Measurements from ENCODE around the gene PVALB.

Gene PVALB

DNA sequence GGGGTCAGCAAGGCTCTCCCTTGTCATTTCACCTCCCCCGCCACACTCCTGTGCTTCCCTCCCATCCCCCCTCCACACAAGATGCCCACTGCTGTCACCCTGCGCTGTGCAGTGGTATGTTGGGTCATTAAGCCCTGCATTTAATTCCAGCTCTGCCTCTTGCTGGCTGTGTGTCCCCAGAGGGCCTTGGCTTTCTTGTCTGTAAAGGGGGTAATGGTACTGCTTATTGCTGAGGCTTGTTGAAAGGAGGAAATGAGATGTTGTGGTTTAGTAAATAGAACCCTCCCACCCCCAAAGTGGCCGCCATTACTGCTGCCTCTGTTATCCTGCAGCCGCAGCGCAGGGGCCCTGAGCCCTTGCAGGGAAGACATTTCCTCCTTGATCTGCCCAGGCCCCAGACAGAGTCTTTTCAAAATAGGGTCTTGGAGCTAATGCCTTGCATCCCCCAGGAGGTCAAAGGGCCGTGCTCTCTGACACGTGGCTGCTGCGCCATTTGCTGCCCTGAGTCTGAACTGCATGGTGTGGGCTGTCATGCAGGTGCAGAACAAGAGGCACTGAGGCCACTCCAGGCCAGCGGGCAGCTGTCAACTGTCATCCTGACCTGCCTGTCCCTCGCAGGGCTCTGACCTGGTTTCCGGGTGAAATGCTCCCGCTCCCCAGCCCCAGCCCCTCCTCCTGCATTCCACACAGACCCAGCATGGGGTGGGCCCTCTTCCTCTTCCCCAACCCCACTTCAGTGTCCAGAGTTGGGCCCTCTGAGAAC lies 18.7 kb downstream of the PVALB start:
- Histone ChIP-seq H3K27ac (ENCODE audit: low read depth in 2 of 2, low read length in 2 of 2) (no peak overlapping the region), H3K36me3 (ENCODE audit: control insufficient read depth in 2 of 2, insufficient read depth in 2 of 2, low read length in 2 of 2) (no peaks in the 10 kb centered on the region), H3K4me1 (ENCODE audit: control insufficient read depth in 2 of 2, insufficient read depth in 2 of 2, low read length in 2 of 2) (no peaks in the 10 kb centered on the region), H3K9me3 (ENCODE audit: control insufficient read depth in 2 of 2, low read length in 2 of 2) (no peaks in the 10 kb centered on the region), H3K4me3 (ENCODE audit: low read length in 2 of 2) (no peak overlapping the region), H3K9ac (ENCODE audit: low read depth in 1 of 2, low read length in 2 of 2) (no peak overlapping the region), H3K27me3 (ENCODE audit: control insufficient read depth in 2 of 2, insufficient read depth in 2 of 2, low read length in 2 of 2) (peaks cover 2 to 7% of the 10 kb centered on the region in 2 donors)

DNA sequence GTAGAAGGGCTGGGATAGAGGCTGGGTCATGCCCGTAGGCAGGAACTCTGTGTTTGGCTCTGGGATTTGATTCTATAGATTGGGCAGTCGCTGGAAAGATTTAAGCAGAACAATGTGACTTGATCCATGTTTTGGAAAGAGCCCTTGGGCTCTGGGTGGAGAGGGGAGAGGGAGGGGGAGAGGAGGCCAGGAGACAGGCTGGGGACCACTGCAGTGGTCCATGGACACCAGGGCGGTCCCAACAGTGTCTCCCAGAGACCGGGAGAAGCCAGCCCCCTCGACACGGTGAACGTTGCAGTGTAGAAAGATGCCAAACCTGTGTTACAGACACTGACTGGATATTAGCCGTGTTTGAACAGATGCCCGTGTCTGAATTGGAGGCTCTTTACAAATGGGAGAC lies 19.5 kb downstream of the PVALB start:
- H3K27me3 ChIP-seq (ENCODE audit: control insufficient read depth in 2 of 2, insufficient read depth in 2 of 2, low read length in 2 of 2), result peaks cover 2 to 4% of the 10 kb centered on the region in 2 donors

GRCh38 chr22:36796552-36797175 lies 20.2 kb downstream of the PVALB start:
- Histone ChIP-seq H3K9me3 (ENCODE audit: control insufficient read depth in 2 of 2, low read length in 2 of 2) (no peaks in the 10 kb centered on the region), H3K4me1 (ENCODE audit: control insufficient read depth in 2 of 2, insufficient read depth in 2 of 2, low read length in 2 of 2) (no peaks in the 10 kb centered on the region), H3K36me3 (ENCODE audit: control insufficient read depth in 2 of 2, insufficient read depth in 2 of 2, low read length in 2 of 2) (no peaks in the 10 kb centered on the region), H3K4me3 (ENCODE audit: low read length in 2 of 2) (no peak overlapping the region), H3K9ac (ENCODE audit: low read depth in 1 of 2, low read length in 2 of 2) (no peak overlapping the region), H3K27ac (ENCODE audit: low read depth in 2 of 2, low read length in 2 of 2) (no peak overlapping the region), H3K27me3 (ENCODE audit: control insufficient read depth in 2 of 2, insufficient read depth in 2 of 2, low read length in 2 of 2) (peaks cover 2 to 4% of the 10 kb centered on the region in 2 donors)

More for the DNA sequence above, 19.5 kb downstream of the PVALB start:
- no peaks in the 10 kb centered on the region for H3K4me1 ChIP-seq (ENCODE audit: control insufficient read depth in 2 of 2, insufficient read depth in 2 of 2, low read length in 2 of 2)
- no peak overlapping the region for H3K27ac ChIP-seq (ENCODE audit: low read depth in 2 of 2, low read length in 2 of 2)
- no peaks in the 10 kb centered on the region for H3K36me3 ChIP-seq (ENCODE audit: control insufficient read depth in 2 of 2, insufficient read depth in 2 of 2, low read length in 2 of 2)
- no peaks in the 10 kb centered on the region for H3K9me3 ChIP-seq (ENCODE audit: control insufficient read depth in 2 of 2, low read length in 2 of 2)
- no peak overlapping the region for H3K4me3 ChIP-seq (ENCODE audit: low read length in 2 of 2)
- H3K9ac ChIP-seq (ENCODE audit: low read depth in 1 of 2, low read length in 2 of 2), result no peak overlapping the region

- H3K9me3 ChIP-seq (ENCODE audit: control insufficient read depth in 2 of 2, low read length in 2 of 2), result no peaks in the 10 kb centered on the region
- no peak overlapping the region for H3K9ac ChIP-seq (ENCODE audit: low read depth in 1 of 2, low read length in 2 of 2)
- no peak overlapping the region for H3K27ac ChIP-seq (ENCODE audit: low read depth in 2 of 2, low read length in 2 of 2)
- no peaks in the 10 kb centered on the region for H3K4me1 ChIP-seq (ENCODE audit: control insufficient read depth in 2 of 2, insufficient read depth in 2 of 2, low read length in 2 of 2)
- H3K27me3 ChIP-seq (ENCODE audit: control insufficient read depth in 2 of 2, insufficient read depth in 2 of 2, low read length in 2 of 2), result peaks cover 3 to 12% of the 10 kb centered on the region in 2 donors
- no peak overlapping the region for H3K4me3 ChIP-seq (ENCODE audit: low read length in 2 of 2)
- no peaks in the 10 kb centered on the region for H3K36me3 ChIP-seq (ENCODE audit: control insufficient read depth in 2 of 2, insufficient read depth in 2 of 2, low read length in 2 of 2)
Observed at GRCh38 chr22:36795633-36796032, 21.2 kb downstream of the PVALB start.

DNA sequence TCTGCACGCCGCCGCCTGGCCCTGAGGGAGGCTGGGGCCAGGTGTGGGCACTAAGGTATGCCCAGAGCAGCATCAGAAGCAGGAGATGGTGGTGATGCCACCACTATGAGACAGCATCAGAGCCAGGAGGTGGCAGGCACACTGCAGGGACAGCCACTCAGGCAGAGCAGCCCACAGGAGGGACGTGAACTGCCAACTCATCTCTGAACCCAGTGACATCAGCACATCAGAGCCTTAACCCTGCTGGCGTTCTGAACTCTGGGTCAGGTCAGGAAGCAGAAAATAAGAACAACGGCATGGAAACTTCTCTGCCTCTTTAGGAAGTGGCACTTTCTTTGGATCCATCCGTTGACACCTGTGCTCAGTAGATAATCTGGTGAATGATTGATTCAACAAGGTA lies 26.2 kb downstream of the PVALB start:
- H3K36me3 ChIP-seq (ENCODE audit: control insufficient read depth in 2 of 2, insufficient read depth in 2 of 2, low read length in 2 of 2), result no peaks in the 10 kb centered on the region
- peaks cover 13 to 15% of the 10 kb centered on the region in 2 donors for H3K27me3 ChIP-seq (ENCODE audit: control insufficient read depth in 2 of 2, insufficient read depth in 2 of 2, low read length in 2 of 2)
- H3K27ac ChIP-seq (ENCODE audit: low read depth in 2 of 2, low read length in 2 of 2), result no peak overlapping the region
- H3K4me1 ChIP-seq (ENCODE audit: control insufficient read depth in 2 of 2, insufficient read depth in 2 of 2, low read length in 2 of 2), result no peaks in the 10 kb centered on the region
- H3K4me3 ChIP-seq (ENCODE audit: low read length in 2 of 2), result no peak overlapping the region
- H3K9ac ChIP-seq (ENCODE audit: low read depth in 1 of 2, low read length in 2 of 2), result no peak overlapping the region
- no peaks in the 10 kb centered on the region for H3K9me3 ChIP-seq (ENCODE audit: control insufficient read depth in 2 of 2, low read length in 2 of 2)

DNA sequence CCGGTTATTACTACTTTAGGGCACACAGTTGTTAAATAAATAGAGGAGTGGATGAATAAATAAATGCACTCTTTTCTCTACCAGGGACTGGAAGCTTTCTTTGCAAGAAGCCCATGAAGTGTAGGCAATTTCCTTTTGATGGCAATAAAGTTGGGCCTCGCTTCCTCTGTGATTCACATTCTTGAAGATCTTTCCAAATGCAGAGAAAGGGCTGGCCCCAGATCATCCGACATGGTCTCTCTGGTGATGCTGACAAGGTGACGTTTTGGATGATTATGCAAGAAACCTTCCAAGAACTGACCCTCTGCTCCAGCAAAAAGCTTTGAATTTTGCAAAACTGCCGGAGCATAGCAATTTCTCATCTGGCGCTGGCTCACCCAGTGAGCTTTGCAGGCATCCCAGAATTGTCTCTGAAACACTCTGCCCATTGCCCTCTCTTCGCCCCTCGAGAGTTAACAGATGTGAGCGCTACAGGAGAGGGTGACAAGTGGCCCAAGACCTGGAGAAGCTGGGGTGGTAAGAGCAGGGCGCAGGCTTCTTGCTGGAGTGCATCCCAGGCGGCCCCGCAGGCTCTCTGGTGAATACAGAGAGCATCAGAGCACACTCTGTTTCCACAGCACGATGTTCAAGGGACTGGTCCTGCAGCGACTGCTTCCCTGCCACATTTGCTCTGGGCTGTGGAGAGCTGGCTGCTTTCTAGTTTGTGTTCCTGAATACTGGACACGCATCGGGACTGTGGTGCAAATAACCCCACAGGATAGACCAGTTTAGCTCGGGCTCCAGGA lies 29.4 kb downstream of the PVALB start:
- H3K27me3 ChIP-seq (ENCODE audit: control insufficient read depth in 2 of 2, insufficient read depth in 2 of 2, low read length in 2 of 2), result peaks cover 11 to 17% of the 10 kb centered on the region in 2 donors

DNA sequence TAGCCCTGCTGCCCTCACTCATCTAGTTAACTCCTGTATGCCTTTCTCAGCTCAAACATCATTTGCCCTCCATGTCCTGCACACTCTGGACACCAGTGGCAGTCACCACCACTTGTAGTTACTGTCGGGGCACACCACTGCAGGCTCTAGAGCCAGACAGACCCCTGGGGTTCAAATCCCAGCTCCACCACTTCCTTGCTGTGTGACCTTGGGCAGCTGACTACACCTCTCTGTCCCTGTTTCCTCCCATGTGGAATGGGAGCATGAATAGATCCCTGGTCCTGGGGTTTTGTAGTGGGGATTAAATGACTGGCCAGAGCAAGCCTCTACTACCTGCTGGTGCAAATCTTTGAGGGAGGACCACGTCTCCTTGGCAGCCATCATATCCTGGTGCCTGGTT lies 33.1 kb downstream of the PVALB start:
- Histone ChIP-seq H3K4me3 (ENCODE audit: low read length in 2 of 2) (no peak overlapping the region), H3K4me1 (ENCODE audit: control insufficient read depth in 2 of 2, insufficient read depth in 2 of 2, low read length in 2 of 2) (peaks cover 2 to 4% of the 10 kb centered on the region in 2 donors), H3K27me3 (ENCODE audit: control insufficient read depth in 2 of 2, insufficient read depth in 2 of 2, low read length in 2 of 2) (peaks cover 8% of the 10 kb centered on the region in 2 donors), H3K27ac (ENCODE audit: low read depth in 2 of 2, low read length in 2 of 2) (no peak overlapping the region), H3K9me3 (ENCODE audit: control insufficient read depth in 2 of 2, low read length in 2 of 2) (no peaks in the 10 kb centered on the region), H3K9ac (ENCODE audit: low read depth in 1 of 2, low read length in 2 of 2) (no peak overlapping the region), H3K36me3 (ENCODE audit: control insufficient read depth in 2 of 2, insufficient read depth in 2 of 2, low read length in 2 of 2) (no peaks in the 10 kb centered on the region)

More for the DNA sequence above, 29.4 kb downstream of the PVALB start:
- Histone ChIP-seq H3K9me3 (ENCODE audit: control insufficient read depth in 2 of 2, low read length in 2 of 2) (no peaks in the 10 kb centered on the region), H3K27ac (ENCODE audit: low read depth in 2 of 2, low read length in 2 of 2) (no peak overlapping the region), H3K4me3 (ENCODE audit: low read length in 2 of 2) (no peak overlapping the region), H3K4me1 (ENCODE audit: control insufficient read depth in 2 of 2, insufficient read depth in 2 of 2, low read length in 2 of 2) (no peaks in the 10 kb centered on the region), H3K36me3 (ENCODE audit: control insufficient read depth in 2 of 2, insufficient read depth in 2 of 2, low read length in 2 of 2) (no peaks in the 10 kb centered on the region), H3K9ac (ENCODE audit: low read depth in 1 of 2, low read length in 2 of 2) (no peak overlapping the region)

DNA sequence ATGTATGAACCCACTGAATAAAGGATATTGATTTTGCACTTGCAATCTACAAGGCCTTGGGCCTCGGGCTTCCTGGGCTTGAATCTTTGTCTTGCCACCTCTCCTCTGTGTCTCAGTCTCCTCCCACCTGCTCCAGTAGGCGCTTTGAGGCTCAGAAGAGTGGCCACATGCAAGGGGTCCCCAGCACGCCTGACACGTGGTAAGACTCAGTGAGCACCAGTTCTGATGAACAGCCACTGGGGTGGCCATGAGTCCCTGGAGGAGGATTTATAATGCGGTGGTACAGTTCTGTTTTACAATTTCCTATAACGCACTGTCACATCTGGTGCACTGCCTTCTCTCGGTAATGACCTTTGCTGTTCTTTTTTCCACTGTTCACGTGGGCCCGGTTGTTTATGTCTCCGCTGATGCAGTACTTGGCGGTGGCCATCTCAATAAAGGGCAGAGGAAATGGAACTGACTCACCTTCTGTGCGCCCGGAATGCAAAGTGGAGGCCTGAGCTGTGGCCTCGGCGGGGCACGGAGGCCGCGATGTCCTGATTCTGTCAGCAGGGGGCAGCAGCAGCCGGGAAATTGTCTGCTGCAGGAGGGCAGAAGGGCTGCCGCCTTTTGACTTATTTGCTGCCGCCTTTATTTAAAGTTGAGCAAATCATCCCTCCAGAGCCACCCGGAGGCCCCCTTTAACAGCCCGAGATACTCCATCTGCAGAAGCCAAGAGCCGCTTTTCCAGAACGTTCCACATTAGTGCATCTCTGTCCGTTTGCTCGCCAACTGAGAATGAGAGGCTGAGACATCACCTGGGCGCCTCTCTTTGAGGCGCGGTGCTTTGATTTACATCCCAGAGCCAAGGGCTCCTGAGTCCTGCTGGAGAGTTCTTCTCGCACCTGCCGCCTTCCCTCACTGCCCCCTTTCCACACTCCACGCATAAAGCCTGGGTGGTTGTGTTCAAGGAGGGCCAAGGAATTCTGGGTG lies 34.9 kb downstream of the PVALB start:
- Histone ChIP-seq H3K36me3 (ENCODE audit: control insufficient read depth in 2 of 2, insufficient read depth in 2 of 2, low read length in 2 of 2) (no peaks in the 10 kb centered on the region), H3K9ac (ENCODE audit: low read depth in 1 of 2, low read length in 2 of 2) (no peak overlapping the region), H3K27me3 (ENCODE audit: control insufficient read depth in 2 of 2, insufficient read depth in 2 of 2, low read length in 2 of 2) (peaks cover 8% of the 10 kb centered on the region in 2 donors), H3K9me3 (ENCODE audit: control insufficient read depth in 2 of 2, low read length in 2 of 2) (no peaks in the 10 kb centered on the region), H3K4me3 (ENCODE audit: low read length in 2 of 2) (no peak overlapping the region), H3K4me1 (ENCODE audit: control insufficient read depth in 2 of 2, insufficient read depth in 2 of 2, low read length in 2 of 2) (peaks cover 2 to 4% of the 10 kb centered on the region in 2 donors), H3K27ac (ENCODE audit: low read depth in 2 of 2, low read length in 2 of 2) (peak overlapping the region in 1 of 2 donors; percentile 41)

DNA sequence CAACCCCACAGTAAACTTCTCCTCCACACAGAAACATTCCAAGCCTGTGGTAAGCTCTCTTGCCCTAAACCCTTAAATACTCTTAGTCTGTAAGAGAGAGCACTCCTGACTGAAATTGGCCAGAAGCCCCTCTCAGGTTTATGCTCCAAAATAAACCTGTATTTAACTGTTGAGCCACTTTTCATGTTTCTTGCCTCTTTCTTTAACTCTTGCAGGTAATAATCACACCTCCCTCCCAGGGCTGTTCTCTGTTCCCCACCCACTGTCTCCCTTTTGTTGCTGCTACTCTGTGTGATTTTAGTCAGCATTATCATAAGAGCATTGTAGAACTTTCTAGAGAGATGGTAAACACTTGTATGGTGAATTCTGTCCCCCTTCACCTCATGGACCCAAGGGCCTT lies 38.8 kb downstream of the PVALB start:
- Histone ChIP-seq H3K9me3 (ENCODE audit: control insufficient read depth in 2 of 2, low read length in 2 of 2) (no peaks in the 10 kb centered on the region), H3K27me3 (ENCODE audit: control insufficient read depth in 2 of 2, insufficient read depth in 2 of 2, low read length in 2 of 2) (no peaks in the 10 kb centered on the region), H3K4me1 (ENCODE audit: control insufficient read depth in 2 of 2, insufficient read depth in 2 of 2, low read length in 2 of 2) (peaks cover 6 to 11% of the 10 kb centered on the region in 2 donors), H3K27ac (ENCODE audit: low read depth in 2 of 2, low read length in 2 of 2) (no peak overlapping the region), H3K36me3 (ENCODE audit: control insufficient read depth in 2 of 2, insufficient read depth in 2 of 2, low read length in 2 of 2) (no peaks in the 10 kb centered on the region), H3K4me3 (ENCODE audit: low read length in 2 of 2) (no peak overlapping the region), H3K9ac (ENCODE audit: low read depth in 1 of 2, low read length in 2 of 2) (no peak overlapping the region)
